Epithelial cell of esophagus (primary cell): ENCODE measurements around the gene FIBP.

Experiments
- DNase-seq: peaks from one replicate; pipeline ENCODE4 v3.0.0; 2010; ENCODE audit warnings: low read depth
- H3K4me3 ChIP-seq: 2 replicates; pipeline ENCODE4 v1.5.1; 2011; ENCODE audit warnings: mild to moderate bottlenecking, low read length, control low read depth
- CTCF ChIP-seq: IDR thresholded peaks from 2 replicates; pipeline ENCODE4 v1.5.1; 2011; ENCODE audit warnings: low read depth, mild to moderate bottlenecking, low read length, control low read depth, inconsistent platforms; ENCODE audit not compliant: insufficient read depth; ENCODE audit errors: missing control alignments

FIBP gene

GRCh38 chr11:65844231-65844872, 43.9 kb downstream of the FIBP start:
- no peak for TF ChIP-seq CTCF
- DNase-seq, result no peak

GRCh38 chr11:65843811-65844210, 44.5 kb downstream of the FIBP start:
- DNase-seq, result no peak
- no peak for TF ChIP-seq CTCF
- H3K4me3 ChIP-seq, result no peak overlapping the region

More at GRCh38 chr11:65844231-65844872, 43.9 kb downstream of the FIBP start:
- H3K4me3 ChIP-seq, result no peak overlapping the region

GRCh38 chr11:65842144-65842543, 46.1 kb downstream of the FIBP start:
- H3K4me3 ChIP-seq, result no peak overlapping the region
- peak; percentile 44 for DNase-seq

GRCh38 chr11:65834202-65834601, 54.1 kb downstream of the FIBP start:
- no peak for TF ChIP-seq CTCF
- peak overlapping the region; percentile 77 for H3K4me3 ChIP-seq
- no peak for DNase-seq

More at GRCh38 chr11:65842144-65842543, 46.1 kb downstream of the FIBP start:
- TF ChIP-seq CTCF, result no peak
